H9 (cell line): Measurements from ENCODE around the gene CENPH. TPM values are rescaled to one million over a fixed set of nuclear protein-coding genes. Genes with fewer than 3 reads are reported as not detected.

Experiments
- DNase-seq: peaks from one replicate; pipeline ENCODE4 v3.0.0-alpha.2; 2017
- H2AFZ ChIP-seq: one replicate; pipeline ENCODE4 v1.6.1; 2013; ENCODE audit warnings: mild to moderate bottlenecking, low read length, control low read depth, moderate library complexity
- H2AK5ac ChIP-seq: 2 replicates; pipeline ENCODE4 v1.6.1; 2013; ENCODE audit warnings: low read length, control low read depth, mixed read lengths; ENCODE audit not compliant: insufficient read length
- H2BK120ac ChIP-seq: one replicate; pipeline ENCODE4 v1.6.1; 2013; ENCODE audit warnings: low read depth, mild to moderate bottlenecking, low read length, control low read depth, inconsistent platforms; ENCODE audit not compliant: poor library complexity, severe bottlenecking
- H2BK12ac ChIP-seq: 2 replicates; pipeline ENCODE4 v1.6.1; 2013; ENCODE audit warnings: low read length, control low read depth, mixed read lengths, low read depth; ENCODE audit not compliant: insufficient read length
- H2BK15ac ChIP-seq: 2 replicates; pipeline ENCODE4 v1.6.1; 2013; ENCODE audit warnings: low read depth, low read length, control low read depth
- H2BK20ac ChIP-seq: one replicate; pipeline ENCODE4 v1.6.1; 2013; ENCODE audit warnings: low read depth, mild to moderate bottlenecking, low read length, control low read depth, inconsistent platforms; ENCODE audit not compliant: poor library complexity, severe bottlenecking
- H2BK5ac ChIP-seq: 2 replicates; pipeline ENCODE4 v1.6.1; 2013; ENCODE audit warnings: low read length, control low read depth, mixed read lengths; ENCODE audit not compliant: insufficient read length
- H3K14ac ChIP-seq: 2 replicates; pipeline ENCODE4 v1.6.1; 2013; ENCODE audit warnings: low read length, control low read depth; ENCODE audit not compliant: insufficient read depth
- H3K18ac ChIP-seq: 2 replicates; pipeline ENCODE4 v1.6.1; 2013; ENCODE audit warnings: low read depth, mild to moderate bottlenecking, mixed read lengths, low read length, control low read depth; ENCODE audit not compliant: insufficient read length
- H3K23ac ChIP-seq: 2 replicates; pipeline ENCODE4 v1.6.1; 2013; ENCODE audit warnings: low read length, control low read depth, mixed read lengths, low read depth; ENCODE audit not compliant: insufficient read length
- H3K23me2 ChIP-seq: 2 replicates; pipeline ENCODE4 v1.6.1; 2013; ENCODE audit warnings: low read depth, mild to moderate bottlenecking, mixed read lengths, low read length, control low read depth; ENCODE audit not compliant: insufficient read length, poor library complexity, severe bottlenecking
- H3K27ac ChIP-seq: 2 replicates; pipeline ENCODE4 v1.5.1; 2013; ENCODE audit warnings: low read length, control low read depth, mixed read lengths, low read depth; ENCODE audit not compliant: insufficient read length
- H3K27me3 ChIP-seq: 2 replicates; pipeline ENCODE4 v1.6.1; 2013; ENCODE audit warnings: low read length, control low read depth, inconsistent platforms; ENCODE audit not compliant: insufficient read depth
- H3K4ac ChIP-seq: 2 replicates; pipeline ENCODE4 v1.6.1; 2013; ENCODE audit warnings: low read depth, mild to moderate bottlenecking, control low read depth, inconsistent platforms, low read length, moderate library complexity
- H3K4me1 ChIP-seq: 2 replicates; pipeline ENCODE4 v1.6.1; 2013; ENCODE audit warnings: low read length, control low read depth, inconsistent platforms; ENCODE audit not compliant: insufficient read depth
- H3K4me2 ChIP-seq: 2 replicates; pipeline ENCODE4 v1.6.1; 2013; ENCODE audit warnings: low read length, control low read depth, mixed read lengths; ENCODE audit not compliant: insufficient read length, insufficient read depth
- H3K56ac ChIP-seq: 2 replicates; pipeline ENCODE4 v1.6.1; 2013; ENCODE audit warnings: low read depth, mild to moderate bottlenecking, mixed read lengths, low read length, control low read depth; ENCODE audit not compliant: insufficient read length
- H3K79me1 ChIP-seq: 2 replicates; pipeline ENCODE4 v1.6.1; 2013; ENCODE audit warnings: low read depth, mild to moderate bottlenecking, moderate library complexity, low read length, control low read depth, inconsistent platforms; ENCODE audit not compliant: insufficient read depth, poor library complexity, severe bottlenecking
- H3K79me2 ChIP-seq: 2 replicates; pipeline ENCODE4 v1.6.1; 2013; ENCODE audit warnings: low read length, control low read depth, inconsistent platforms; ENCODE audit not compliant: insufficient read depth
- H3K9ac ChIP-seq: 2 replicates; pipeline ENCODE4 v1.6.1; 2013; ENCODE audit warnings: low read length, control low read depth, mixed read lengths; ENCODE audit not compliant: insufficient read length; ENCODE audit errors: extremely low read depth
- H3K9me3 ChIP-seq: one replicate; pipeline ENCODE4 v1.6.1; 2013; ENCODE audit warnings: low read depth, low read length, inconsistent platforms; ENCODE audit not compliant: control insufficient read depth
- H3T11ph ChIP-seq: one replicate; pipeline ENCODE4 v1.6.1; 2013; ENCODE audit warnings: mild to moderate bottlenecking, low read length, control low read depth, inconsistent platforms
- H4K20me1 ChIP-seq: one replicate; pipeline ENCODE4 v1.6.1; 2013; ENCODE audit not compliant: control insufficient read depth, insufficient read length, insufficient read depth
- H4K5ac ChIP-seq: 2 replicates; pipeline ENCODE4 v1.6.1; 2013; ENCODE audit warnings: low read depth, mild to moderate bottlenecking, mixed read lengths, low read length, control low read depth; ENCODE audit not compliant: insufficient read length
- H4K8ac ChIP-seq: replicated peaks from 2 replicates; pipeline ENCODE4 v1.6.1; 2013; ENCODE audit warnings: low read length, control low read depth, mixed read lengths, low read depth; ENCODE audit not compliant: insufficient read length
- H4K91ac ChIP-seq: 2 replicates; pipeline ENCODE4 v1.6.1; 2013; ENCODE audit warnings: low read depth, mild to moderate bottlenecking, moderate library complexity, mixed read lengths, low read length, control low read depth; ENCODE audit not compliant: insufficient read length
- H3K27ac Mint-ChIP-seq, 3 experiments: 2 replicates in 2 of 3; 3 replicates in 1 of 3; pipeline ENCODE4 v1.8.0; 2020 to 2021; ENCODE audit warnings: mixed read lengths in 3 of 3, mild to moderate bottlenecking in 1 of 3, moderate library complexity in 1 of 3
- H3K27me3 Mint-ChIP-seq: 2 replicates; pipeline ENCODE4 v1.8.0; 2021; ENCODE audit warnings: low read depth, mild to moderate bottlenecking, moderate library complexity, mixed read lengths
- H3K36me3 Mint-ChIP-seq, 3 experiments: 2 replicates in 2 of 3; 3 replicates in 1 of 3; pipeline ENCODE4 v1.8.0; 2020 to 2021; ENCODE audit warnings: low read depth in 3 of 3, mixed read lengths in 3 of 3; ENCODE audit not compliant: insufficient read depth in 1 of 3
- H3K4me1 Mint-ChIP-seq, 2 experiments: 2 replicates each; pipeline ENCODE4 v1.8.0; 2020; ENCODE audit warnings: mixed read lengths in 2 of 2
- H3K4me3 Mint-ChIP-seq, 2 experiments: 2 replicates in 1 of 2; 3 replicates in 1 of 2; pipeline ENCODE4 v1.8.0; 2020 to 2021; ENCODE audit warnings: mild to moderate bottlenecking in 2 of 2, mixed read lengths in 2 of 2, moderate library complexity in 1 of 2
- H3K9me3 Mint-ChIP-seq, 2 experiments: 2 replicates in 1 of 2; 3 replicates in 1 of 2; pipeline ENCODE4 v1.8.0; 2020; ENCODE audit warnings: mild to moderate bottlenecking in 2 of 2, mixed read lengths in 2 of 2, moderate library complexity in 1 of 2
- CTCF ChIP-seq: fragments of 200-600 bp; sonication (generic); conservative IDR thresholded peaks from 3 replicates; pipeline ENCODE4 v1.8.0; 2021; ENCODE audit warnings: antibody characterized with exemption, mild to moderate bottlenecking
- WGBS: extraction: QIAGEN DNeasy Blood & Tissue Kit; methylation state at CpG from one replicate; pipeline ENCODE4 v1.1.7; 2013; ENCODE audit warnings: missing lambda C conversion rate, low lambda C conversion rate, mixed read lengths; ENCODE audit not compliant: insufficient read length; ENCODE audit errors: extremely low coverage; 5-methylcytosine and 5-hydroxymethylcytosine counted together
- total RNA-seq: library from RNA; stranded (reverse); gene quantifications from 2 replicates; pipeline ENCODE4 v1.2.1, GENCODE V29; 2021

The CENPH gene
- total RNA-seq, 1 experiment from 2014 or later = 82.8 TPM

DNA sequence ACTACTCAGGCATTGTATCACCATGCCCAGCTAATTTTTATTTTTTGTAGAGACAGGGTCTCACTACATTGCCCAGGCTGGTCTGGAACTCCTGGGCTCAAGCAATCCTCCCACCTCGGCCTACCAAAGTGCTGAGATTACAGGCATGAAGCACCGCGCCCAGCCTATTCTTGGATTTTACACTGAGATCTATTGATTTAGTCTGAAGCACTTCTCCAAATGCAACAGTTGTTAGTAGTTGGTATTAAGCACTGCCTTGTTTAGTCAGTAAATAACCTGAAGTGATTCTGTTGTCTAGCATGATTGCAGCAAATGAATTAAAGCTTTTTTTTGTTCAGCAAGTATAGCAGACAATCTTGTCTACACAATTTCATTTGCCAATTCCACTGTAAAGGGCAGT lies 31.3 kb upstream of the CENPH start:
- H3K9ac ChIP-seq = no peak overlapping the region
- H3K27ac ChIP-seq = no peak overlapping the region
- TF ChIP-seq CTCF = no peak
- H3K4me2 ChIP-seq = no peak overlapping the region
- no peaks in the 10 kb centered on the region for H3K9me3 ChIP-seq
- no peaks in the 10 kb centered on the region for H3K4me1 ChIP-seq
- H3K4me1 Mint-ChIP-seq = no peaks in the 10 kb centered on the region
- H4K91ac ChIP-seq = no peak overlapping the region
- H3K23ac ChIP-seq = no peak overlapping the region
- no peak overlapping the region for H4K5ac ChIP-seq
- no peak for DNase-seq
- H3K79me1 ChIP-seq = no peaks in the 10 kb centered on the region
- H3K18ac ChIP-seq = no peak overlapping the region
- H4K8ac ChIP-seq = no peak overlapping the region
- H2BK20ac ChIP-seq = no peak overlapping the region
- H3K27ac Mint-ChIP-seq = no peak overlapping the region
- H2AK5ac ChIP-seq = no peak overlapping the region
- no peaks in the 10 kb centered on the region for H3K27me3 Mint-ChIP-seq
- H3K23me2 ChIP-seq = no peaks in the 10 kb centered on the region
- no peaks in the 10 kb centered on the region for H3K9me3 Mint-ChIP-seq
- H2BK15ac ChIP-seq = no peak overlapping the region
- WGBS = no CpG with 5 or more reads among the region's 3 CpGs
- no peak overlapping the region for H3K4me3 Mint-ChIP-seq
- no peak overlapping the region for H2BK5ac ChIP-seq
- H3K36me3 Mint-ChIP-seq = no peaks in the 10 kb centered on the region
- H4K20me1 ChIP-seq = no peaks in the 10 kb centered on the region
- no peak overlapping the region for H3K56ac ChIP-seq
- no peak overlapping the region for H3T11ph ChIP-seq
- no peaks in the 10 kb centered on the region for H3K79me2 ChIP-seq
- H3K14ac ChIP-seq = no peak overlapping the region
- H2BK120ac ChIP-seq = no peak overlapping the region
- no peak overlapping the region for H2AFZ ChIP-seq
- no peak overlapping the region for H3K4ac ChIP-seq
- H2BK12ac ChIP-seq = no peak overlapping the region
- no peaks in the 10 kb centered on the region for H3K27me3 ChIP-seq
